H1 (cell line): ENCODE measurements around the gene SIX3. TPM values are rescaled to one million over a fixed set of nuclear protein-coding genes. Genes with fewer than 3 reads are reported as not detected.

Source experiments
- CHD2 ChIP-seq: IDR thresholded peaks from 2 replicates; pipeline ENCODE4 v1.6.1; 2012; ENCODE audit warnings: low read length, improper control_type of control experiment
- NRF1 ChIP-seq: IDR thresholded peaks from 2 replicates; pipeline ENCODE4 v1.6.1; 2011; ENCODE audit warnings: mild to moderate bottlenecking, low read depth, low read length, improper control_type of control experiment
- TBP ChIP-seq: IDR thresholded peaks from 2 replicates; pipeline ENCODE4 v1.6.1; 2011; ENCODE audit warnings: low read depth, low read length, improper control_type of control experiment
- polyA plus RNA-seq, 7 experiments: library from polyadenylated mRNA; depleted of rRNA in 3 of 7; stranded (reverse) in 5 of 7; unstranded in 2 of 7; fragments of >200 nt in 5 of 7; fragments of 200-250 nt in 2 of 7; gene quantifications; 1 replicate in 5 of 7; 2 replicates in 1 of 7; 4 replicates in 1 of 7; pipeline versions ENCODE4 v1.2.1 to v1.2.3, GENCODE V29; 2011 to 2013; ENCODE audit warnings: missing spikeins in 2 of 7, mixed read lengths in 2 of 7
- total RNA-seq: library from RNA; stranded (reverse); fragmentation: NEBNext Ultra II Directional; extraction: Animal tissue kit (Norgen Biotek cat#: 25700); gene quantifications from 2 replicates; pipeline ENCODE4 v1.2.1, GENCODE V29; 2021

SIX3 gene
- total and polyA plus RNA-seq, 2 of the 8 experiments (the other 6 are each of a cell fraction or from before 2014, with no cell fraction given), result 0.02 to 0.19 TPM

DNA sequence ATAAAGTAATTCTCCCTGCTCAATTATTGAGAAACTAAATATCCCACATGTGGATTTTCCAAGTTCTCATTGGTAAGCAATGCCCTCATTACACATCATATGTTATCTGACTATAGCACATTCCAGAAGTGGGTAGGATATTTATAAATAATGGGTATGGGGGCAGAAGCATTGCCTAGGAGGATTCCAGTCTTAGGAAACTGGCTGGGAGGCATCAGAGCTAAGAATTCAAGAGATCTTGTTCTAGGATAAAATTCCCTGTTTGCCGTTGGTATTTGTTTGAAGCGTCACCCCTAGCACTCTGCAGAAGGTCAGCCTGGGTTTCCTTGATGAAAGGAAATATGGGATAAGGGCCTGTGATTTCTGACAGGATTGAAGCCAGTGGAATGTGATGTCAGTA, 47.7 kb downstream of the SIX3 start (continued):
- TF ChIP-seq CHD2 (no peak), TBP (no peak), NRF1 (no peak)
